Renal pelvis (tissue), 4 donors: Measurements from ENCODE around the gene AGAP1. TPM values are rescaled to one million over a fixed set of nuclear protein-coding genes. Genes with fewer than 3 reads are reported as not detected.

Source experiments
- DNase-seq: peaks from one replicate; pipeline ENCODE4 v3.0.0-alpha.2; 2013
- polyA plus RNA-seq, 3 donors: library from polyadenylated mRNA; unstranded; fragments of 120-200 nt; gene quantifications; one replicate each; pipeline ENCODE4 v1.2.1, GENCODE V29; 2013; ENCODE audit not compliant: insufficient read length in 3 of 3

AGAP1 gene
- polyA plus RNA-seq, 3 donors, result 20.5 to 23.8 (median 21.0) TPM

- DNase-seq, result no peak
Observed at GRCh38 chr2:236028066-236028465, 534.2 kb downstream of the AGAP1 start.

- no peak for DNase-seq
Observed at GRCh38 chr2:236033462-236033861, 539.6 kb downstream of the AGAP1 start.

GRCh38 chr2:236034974-236035373 is 541.1 kb downstream of the AGAP1 start:
- DNase-seq, result no peak

GRCh38 chr2:236036045-236036444 is 542.2 kb downstream of the AGAP1 start:
- no peak for DNase-seq

- no peak for DNase-seq
Observed at GRCh38 chr2:236038096-236038495, 544.3 kb downstream of the AGAP1 start.

DNA sequence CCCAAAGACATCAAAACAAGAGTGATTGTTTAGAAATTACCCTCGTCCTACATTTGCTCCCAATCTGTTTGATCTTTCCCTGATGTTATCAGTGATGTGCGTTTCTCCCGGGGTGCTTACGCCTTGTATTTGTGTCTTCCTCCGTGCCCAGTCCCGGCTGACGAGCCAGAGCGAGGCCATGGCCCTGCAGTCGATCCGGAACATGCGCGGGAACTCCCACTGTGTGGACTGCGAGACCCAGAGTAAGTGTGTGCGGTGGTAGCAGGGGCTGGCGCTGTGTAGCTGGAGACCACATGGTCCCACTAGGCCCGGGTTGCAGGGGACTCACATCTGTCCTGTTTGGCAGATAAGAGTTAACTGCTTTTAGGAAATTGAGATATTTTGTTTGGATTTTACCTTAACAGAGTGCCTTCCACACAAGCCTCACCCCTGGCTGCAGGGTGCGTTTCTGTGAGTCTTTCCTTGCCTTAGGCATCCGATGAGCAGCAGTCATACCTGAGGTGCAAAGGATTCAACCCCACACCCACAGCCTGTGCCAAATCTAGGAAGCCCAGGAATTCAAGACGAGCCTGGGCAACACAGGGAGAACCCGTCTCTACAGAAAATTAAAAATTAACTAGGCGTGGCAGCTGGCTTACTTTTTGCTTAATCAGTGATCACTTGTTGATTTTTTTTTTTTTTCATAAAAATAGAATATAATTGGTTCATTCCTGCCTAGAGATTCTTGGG is 546.9 kb downstream of the AGAP1 start:
- no peak for DNase-seq

- no peak for DNase-seq
Observed at GRCh38 chr2:236041616-236042015, 547.8 kb downstream of the AGAP1 start.

- no peak for DNase-seq
Observed at GRCh38 chr2:236042087-236042486, 548.2 kb downstream of the AGAP1 start.

DNA sequence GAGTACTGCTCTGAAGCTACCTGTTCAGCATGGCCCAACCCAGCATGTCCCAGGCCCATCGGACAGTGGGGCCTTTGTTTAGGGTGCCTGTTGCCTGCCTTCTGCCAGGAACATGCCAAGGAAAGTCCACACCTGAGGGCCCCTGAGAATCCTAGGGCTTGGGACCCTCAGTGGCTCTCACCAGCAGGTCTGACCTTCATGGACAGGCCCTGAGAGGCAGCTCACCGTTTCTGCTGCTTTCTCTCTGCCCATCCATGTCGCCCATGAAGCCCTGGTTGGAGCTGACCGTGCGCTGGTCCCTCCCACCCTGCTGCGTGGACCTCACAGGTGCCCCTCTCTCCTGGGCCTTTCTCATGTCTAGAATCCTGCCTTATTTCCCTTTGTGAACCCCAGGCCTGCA is 550.3 kb downstream of the AGAP1 start:
- DNase-seq, result no peak

DNA sequence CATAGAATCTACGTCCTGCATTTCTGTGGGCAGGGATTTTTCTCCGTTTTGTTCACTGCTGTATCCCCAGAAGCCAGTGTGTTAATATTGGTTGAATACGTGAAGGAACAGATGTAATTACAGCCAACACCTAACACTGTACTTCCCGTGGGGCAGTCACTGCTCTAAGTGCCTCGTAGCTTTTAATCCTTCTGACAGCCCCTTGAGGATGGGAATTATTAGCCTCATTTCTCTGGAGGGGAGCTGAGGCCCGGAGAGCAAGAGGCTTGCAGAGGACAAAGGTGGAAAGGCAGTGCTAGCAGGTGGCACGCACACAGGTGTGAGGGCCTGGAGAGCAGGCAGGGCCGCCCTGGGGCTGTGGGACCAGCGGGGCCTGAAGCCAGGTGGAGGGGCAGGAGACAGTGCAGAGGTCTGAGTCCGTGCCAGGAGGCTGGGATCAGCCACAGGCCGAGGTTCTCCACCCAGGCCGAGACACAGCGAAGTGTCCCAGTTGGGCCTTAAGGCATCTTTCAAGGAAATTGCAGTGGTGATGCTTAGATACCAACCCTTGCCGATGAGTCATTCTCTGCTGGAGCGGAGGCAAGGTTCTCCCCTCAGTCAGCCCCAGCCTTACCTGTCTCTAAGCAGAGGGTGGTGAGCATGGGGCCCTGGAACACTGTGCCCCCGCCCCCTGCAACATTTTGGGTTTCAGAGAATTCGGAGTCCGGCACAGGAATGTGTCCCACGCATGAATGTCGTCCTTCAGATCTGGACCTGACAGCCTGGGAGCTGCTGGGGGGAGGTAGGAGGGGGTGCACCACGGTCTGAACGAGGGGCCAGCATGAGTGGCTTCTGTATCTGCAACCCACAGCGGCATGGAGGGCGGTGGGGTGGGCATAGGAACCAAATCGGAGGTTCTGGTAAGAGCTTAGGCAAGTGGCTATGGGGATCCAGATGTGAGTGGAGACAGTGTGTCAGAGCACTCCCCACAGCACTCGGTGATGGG is 551.7 kb downstream of the AGAP1 start:
- DNase-seq, result no peak

- DNase-seq, result no peak
Observed at GRCh38 chr2:236046715-236047114, 552.9 kb downstream of the AGAP1 start.

DNA sequence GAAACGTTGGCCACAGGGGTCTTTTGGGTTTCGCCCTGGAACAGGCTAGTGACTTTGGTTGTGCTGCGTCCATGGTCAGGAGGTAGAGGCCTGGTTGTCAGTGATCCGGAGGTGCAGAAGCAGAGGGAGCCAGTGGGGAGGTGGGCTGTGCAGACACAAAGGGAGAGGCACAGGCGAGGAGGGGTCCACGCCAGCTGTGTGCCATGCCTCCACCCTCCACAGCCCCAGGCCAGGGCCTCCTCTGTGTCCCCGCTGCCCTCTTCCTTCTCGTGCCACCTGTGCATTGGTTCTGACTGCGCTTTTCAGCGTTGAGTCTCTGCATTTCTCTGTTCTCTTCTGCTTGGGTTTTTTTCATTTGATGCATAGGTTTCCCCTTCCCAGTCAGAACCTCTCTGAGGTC is 553.3 kb downstream of the AGAP1 start:
- DNase-seq, result no peak

- no peak for DNase-seq
Observed at GRCh38 chr2:236047886-236048540, 554.2 kb downstream of the AGAP1 start.

- no peak for DNase-seq
Observed at GRCh38 chr2:236049981-236050380, 556.1 kb downstream of the AGAP1 start.

DNA sequence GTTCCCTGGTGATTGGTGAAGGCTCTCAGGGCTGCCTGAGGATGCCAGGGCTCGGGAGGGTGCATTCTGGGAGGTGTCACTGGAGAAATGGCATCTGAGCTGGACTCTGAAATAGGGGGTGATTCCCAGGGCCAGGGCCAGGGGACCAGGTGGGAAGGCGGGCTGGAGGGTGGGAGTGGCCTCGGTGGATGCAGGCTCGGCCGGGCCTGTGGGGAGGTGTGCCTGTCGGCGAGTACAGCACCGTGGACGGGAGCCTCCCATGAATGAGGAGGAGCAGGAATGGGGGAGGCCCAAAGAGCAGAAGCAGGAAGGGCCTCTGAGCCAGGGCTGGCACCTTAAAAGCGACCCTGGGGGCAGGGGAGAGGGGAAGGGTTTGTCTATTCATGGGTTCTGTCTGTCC is 557.5 kb downstream of the AGAP1 start:
- no peak for DNase-seq

GRCh38 chr2:236051806-236052205 is 558.0 kb downstream of the AGAP1 start:
- no peak for DNase-seq

GRCh38 chr2:236052206-236052605 is 558.4 kb downstream of the AGAP1 start:
- DNase-seq, result no peak

DNA sequence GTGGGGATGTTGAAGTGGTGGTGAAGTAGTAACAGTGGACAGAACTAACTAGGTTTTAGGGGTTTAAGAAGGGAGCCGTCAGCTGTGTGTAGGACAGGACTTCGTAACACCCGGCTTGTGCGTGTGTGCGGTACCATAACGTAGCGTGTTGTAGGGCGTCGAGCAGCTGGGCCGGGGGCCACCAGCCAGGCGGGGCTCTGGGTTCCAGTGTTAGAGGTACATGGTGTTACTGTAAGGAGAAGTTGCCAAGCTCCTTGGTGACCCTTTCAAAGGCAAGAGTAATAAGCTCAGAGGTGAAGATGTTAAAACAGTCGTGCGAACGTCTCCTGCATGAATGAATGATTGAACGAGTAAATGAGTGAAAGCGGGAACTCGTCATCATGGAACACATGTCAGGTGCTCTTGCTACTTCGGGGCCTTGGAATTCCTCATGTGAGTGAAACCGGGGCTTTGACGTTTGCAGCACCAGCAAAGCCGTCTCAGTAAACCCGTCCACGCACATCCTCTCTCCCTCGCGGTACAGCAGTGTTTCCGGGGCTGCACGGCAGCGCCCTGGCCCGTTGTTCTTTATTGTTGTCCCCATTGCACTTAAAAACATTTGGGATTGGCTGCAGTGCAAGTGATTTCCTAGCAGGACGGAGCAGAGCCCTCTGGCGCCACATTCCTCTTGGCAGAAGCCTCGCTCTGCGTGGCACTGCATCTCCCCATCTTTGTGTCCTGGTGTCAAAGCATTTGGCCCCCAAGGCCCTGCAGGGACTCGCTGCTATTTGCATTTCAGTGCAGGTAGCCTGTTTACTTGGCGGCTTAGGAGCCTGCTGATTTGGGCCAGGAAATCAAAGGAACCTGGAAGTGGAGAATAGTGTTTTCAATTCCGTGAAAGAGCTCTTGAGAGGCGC is 559.3 kb downstream of the AGAP1 start:
- DNase-seq, result no peak

DNA sequence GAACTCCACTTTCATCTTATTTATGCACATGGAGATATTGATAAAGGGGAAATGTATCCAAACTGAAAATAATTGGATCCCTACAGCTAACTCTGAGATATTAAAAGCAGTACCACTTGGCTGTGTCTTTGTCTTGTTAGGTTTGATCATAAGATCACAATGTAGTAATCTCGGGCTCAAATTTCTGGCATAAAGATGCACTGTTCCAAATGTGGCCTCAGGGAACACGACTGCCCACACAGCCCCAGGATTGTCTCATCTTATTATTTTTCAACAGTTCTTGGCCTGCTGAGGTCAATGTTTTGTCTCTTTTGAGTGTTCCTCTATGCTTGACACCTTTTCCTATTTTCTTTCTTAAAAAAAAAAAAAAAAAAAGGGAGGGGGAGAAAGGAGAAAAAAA is 560.3 kb downstream of the AGAP1 start:
- DNase-seq, result no peak

GRCh38 chr2:236054621-236055305 is 560.9 kb downstream of the AGAP1 start:
- no peak for DNase-seq

DNA sequence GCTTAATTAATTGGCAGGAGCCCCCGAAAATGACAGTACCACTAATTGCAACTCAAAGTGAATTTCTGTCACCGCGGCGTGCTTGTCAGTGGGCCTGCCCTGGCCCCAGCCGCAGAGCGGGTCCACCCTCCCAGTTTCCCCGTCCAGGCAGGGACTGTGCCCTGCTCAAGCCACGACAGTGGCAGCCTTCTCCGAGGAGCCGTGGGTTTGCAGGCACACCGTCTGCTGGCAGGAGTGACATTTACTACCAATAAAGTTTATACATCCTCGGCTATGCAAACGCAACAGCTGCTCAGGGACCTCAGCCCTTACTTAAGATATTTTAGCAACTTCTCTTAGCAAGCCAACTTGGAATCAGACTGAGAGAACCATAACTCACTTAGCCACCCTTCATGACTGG is 561.6 kb downstream of the AGAP1 start:
- DNase-seq, result no peak
